Uterus (tissue), 2 donors: ENCODE data around the gene PREPL.

ENCODE experiments used
- CTCF ChIP-seq, 4 experiments: fragments of 200-600 bp in 2 of 4; fragments of 450-650 bp in 2 of 4; sonication (generic) in 2 of 4; IDR thresholded peaks; one replicate each; pipeline ENCODE4 v1.5.1; 2016 to 2019; ENCODE audit warnings: antibody characterized with exemption in 4 of 4, mild to moderate bottlenecking in 2 of 4, moderate library complexity in 1 of 4
- POLR2A ChIP-seq, 2 donors: fragments of 450-650 bp; IDR thresholded peaks; one replicate each; pipeline ENCODE4 v1.6.1; 2016; ENCODE audit warnings: antibody characterized with exemption in 2 of 2, mild to moderate bottlenecking in 1 of 2, moderate library complexity in 1 of 2

- TF ChIP-seq CTCF (IDR thresholded peaks at IDR 0.05) (no peak), POLR2A (IDR thresholded peaks at IDR 0.05) (no peak)
These were observed 51.0 kb downstream of the PREPL start for GRCh38 chr2:44310287-44310686.
